Nucleus accumbens (tissue), 56 donors: ENCODE data around the gene CACNA1C.

Experiments used
- DNase-seq, 56 donors: peaks; one replicate each; lab custom pipeline; 2025; lab: John Stamatoyannopoulos, UW

CACNA1C gene

GRCh38 chr12:2052826-2053678, at the start of gene CACNA1C:
Gene CACNA1C, plus strand, starts transcription at chr12:2052987. Its CDS starts 576 bp downstream, at chr12:2053563.
- DNase-seq, result peak in 41 of 56 donors; percentile 14 to 74 (median 53)

GRCh38 chr12:2003676-2004112, 49.1 kb upstream of the CACNA1C start:
- peak in 2 of 56 donors; percentile 39 to 48 for DNase-seq

GRCh38 chr12:2004113-2004929, 48.5 kb upstream of the CACNA1C start, which contains the start of gene DCP1B:
Gene DCP1B, minus strand, starts transcription at chr12:2004457. Its CDS starts 26 bp downstream, at chr12:2004431.
- peak; percentile 70 to 99 (median 96) for DNase-seq

GRCh38 chr12:2008677-2009076, 44.1 kb upstream of the CACNA1C start:
- DNase-seq, result no peak

DNA sequence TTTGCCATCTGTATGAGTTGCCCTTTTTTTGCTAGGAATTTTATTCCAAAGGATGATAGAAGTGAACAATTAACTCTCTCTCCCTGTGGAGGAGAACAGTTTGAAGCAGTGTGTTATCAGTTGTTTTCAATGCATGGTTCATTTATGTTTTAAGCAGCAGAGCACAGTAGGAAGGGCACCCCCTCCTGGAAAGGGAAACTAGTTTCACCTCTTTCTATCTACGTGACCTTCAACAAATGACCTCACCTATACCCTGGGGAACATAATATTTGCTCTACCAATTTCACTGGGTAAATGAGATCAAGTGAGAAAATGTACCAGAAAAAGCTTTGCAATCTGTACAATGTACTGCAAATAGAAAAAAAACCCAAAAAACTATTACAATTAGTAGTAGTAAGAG, 43.2 kb upstream of the CACNA1C start:
- no peak for DNase-seq

DNA sequence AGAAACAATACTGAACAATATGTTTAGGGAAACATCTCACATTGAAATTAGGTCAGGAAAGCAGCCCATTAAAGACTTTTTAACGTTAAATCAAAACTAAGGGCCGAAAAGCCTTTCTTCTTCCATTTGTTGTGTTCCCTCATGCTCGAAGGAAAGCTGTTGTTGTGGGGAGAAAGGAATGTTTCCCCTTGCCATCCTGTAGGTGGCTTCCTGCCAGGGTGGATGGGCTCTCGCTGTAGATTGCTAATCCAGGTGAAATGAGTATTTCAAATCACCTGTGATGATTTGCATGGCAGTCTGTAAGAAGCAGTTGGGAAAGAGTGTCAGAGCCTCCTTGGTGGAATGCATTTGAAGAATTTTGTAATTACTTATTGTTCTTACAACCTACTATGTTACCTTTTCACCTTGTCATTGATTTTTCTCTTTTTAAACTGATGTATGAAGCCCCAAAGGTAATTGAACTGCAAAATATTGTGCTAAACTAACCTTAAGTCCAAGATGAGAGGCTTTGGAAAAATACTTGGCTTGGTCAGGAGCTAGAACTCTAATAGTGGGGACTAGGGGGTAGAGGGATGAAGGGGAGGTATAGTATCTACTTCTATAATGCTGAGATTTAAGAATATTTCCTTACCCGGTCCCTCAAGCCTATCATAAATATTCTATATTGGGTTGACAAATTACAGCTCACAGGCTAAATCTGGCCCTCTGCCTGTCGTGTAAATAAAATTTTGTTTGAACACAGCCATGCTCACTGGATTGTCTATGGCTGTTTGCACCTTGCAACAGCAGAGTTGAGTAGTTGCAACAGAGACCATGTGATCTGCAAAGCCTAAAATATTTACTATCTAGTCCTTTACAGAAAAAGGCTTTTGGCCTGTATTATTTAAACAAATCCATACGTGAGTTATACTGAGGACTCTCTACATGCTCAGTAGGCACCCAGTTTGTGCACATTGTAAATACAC, 40.9 kb upstream of the CACNA1C start:
- DNase-seq, result no peak

DNA sequence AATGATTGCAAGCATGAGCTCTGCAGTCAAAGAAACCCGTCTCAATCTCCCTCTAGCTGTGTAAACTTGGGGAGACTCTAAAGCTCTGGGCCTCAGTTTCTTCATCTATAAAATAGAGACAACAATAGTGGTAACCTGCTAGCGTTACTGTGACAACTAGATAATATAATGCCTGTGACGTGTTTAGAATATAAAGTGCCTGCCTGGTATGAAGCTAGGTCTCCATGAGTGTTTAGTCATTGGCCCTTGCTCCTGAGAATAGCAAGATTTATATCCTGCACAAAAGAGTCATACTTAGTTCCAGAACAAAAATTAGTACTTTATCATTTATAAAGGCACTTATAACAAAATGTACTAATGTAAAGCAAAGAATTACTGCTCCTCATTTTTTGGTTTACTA, 39.7 kb upstream of the CACNA1C start:
- DNase-seq, result no peak

DNA sequence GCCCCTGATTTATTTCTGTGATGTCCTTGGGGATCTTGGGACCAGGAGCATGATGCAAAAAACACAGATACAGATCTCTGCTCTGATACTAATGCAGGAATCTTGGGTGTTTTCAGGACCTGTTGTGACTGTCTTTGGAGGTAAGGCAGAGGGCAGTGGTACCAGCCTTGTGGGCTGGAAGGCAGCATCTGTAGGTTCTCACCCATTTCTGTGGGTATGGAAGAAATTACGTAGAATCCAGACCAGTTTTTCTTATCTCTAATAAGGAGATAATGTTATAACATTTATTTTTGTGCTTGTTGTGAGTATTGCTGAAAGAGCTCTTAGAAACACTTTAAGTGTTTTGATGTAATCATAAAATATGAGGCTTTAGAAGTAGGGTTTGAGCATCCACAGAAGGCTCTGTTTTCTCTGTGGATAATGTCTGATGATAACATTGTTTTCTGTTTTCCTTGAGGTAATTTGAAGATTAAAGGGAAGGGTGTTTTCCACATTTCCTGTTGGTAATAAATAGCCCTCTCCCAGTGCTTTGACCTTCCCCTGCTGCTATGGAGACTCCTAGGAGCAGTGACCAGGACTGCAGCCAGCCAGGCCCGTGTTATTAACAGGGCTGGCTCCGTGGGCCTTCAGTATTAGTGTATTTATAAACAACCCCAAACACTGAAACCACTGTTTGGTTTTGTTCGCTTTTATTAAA, 39.1 kb upstream of the CACNA1C start:
- peak in 13 of 56 donors; percentile 5 to 59 (median 39) for DNase-seq

DNA sequence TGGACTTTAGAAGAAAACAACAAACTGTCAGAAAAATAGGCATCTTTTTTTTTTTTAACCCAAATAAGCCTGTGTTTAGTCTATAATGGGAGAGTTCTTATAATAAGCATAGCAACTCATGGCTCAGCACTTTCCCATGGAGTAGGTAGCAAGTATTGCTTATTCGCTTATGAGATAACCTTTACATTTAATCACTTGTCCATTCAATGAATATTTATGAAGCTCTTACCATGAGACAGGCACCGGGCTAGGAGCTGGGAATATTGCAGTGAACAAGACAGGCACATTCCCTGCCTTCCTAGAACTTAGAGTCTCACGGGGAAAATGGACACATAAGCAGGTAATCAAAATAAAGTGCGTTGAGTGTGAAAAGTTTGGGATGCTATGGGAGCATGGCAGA, 38.6 kb upstream of the CACNA1C start:
- no peak for DNase-seq

GRCh38 chr12:2016862-2017545, 35.8 kb upstream of the CACNA1C start:
- no peak for DNase-seq

GRCh38 chr12:2017546-2018337, 35.0 kb upstream of the CACNA1C start:
- no peak for DNase-seq

DNA sequence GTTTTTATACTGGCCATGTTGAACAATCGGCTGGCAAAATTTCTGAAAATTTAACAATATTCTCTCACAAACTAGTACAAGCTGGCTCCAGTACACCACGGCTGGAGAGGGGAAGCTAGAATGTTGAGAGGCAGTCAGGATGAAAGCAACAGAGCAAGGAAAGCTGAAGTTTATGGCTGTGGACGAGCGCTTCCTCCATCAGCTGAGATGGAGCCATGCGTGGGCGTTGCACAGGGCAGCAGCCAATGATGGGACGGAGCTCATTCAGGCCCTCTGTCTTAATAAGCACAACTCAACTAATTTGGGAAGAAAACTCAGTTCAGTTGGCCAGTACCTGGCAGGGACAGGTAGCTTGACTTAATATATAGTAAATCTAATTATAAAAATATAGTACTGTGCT, 34.4 kb upstream of the CACNA1C start:
- no peak for DNase-seq

DNA sequence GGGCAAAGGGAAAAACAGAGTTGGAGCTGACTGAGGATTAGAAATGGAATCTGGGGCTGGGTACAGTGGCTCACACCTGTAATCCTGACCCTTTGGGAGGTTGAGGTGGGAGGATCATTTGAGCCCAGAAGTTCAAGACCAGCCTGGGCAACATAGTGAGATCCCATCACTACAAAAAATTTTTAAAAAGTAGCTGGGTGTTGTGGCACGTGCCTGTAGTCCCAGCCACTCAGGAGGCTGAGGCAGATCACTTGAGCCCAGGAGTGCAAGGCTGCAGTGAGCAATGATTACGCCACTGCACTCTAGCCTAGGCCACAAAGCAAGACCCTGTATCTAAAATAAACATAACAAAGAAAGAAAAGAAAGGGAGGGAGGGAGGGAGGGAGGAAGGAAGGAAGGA, 33.7 kb upstream of the CACNA1C start:
- DNase-seq, result no peak

- DNase-seq, result no peak
Observed at GRCh38 chr12:2020511-2020910, 32.3 kb upstream of the CACNA1C start.

DNA sequence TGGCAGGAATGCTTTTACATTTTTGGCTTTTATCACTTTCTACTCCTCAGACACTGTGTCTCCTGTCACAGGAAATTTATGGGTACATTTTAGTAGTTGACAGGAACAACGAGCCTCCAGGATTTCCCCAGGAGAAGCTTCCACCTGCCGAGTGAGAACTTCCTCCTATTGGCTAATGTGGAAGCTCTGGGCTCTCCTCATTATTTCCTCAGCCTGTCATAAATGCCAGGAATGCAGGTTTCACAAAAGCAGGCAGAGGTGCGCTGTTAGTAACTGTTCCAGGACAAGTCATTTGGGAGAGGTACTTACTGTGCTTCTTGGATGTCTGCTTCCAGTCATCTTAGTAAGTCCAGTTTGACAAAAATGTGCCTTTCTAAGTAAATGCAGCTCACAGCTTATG, 29.4 kb upstream of the CACNA1C start:
- no peak for DNase-seq

DNA sequence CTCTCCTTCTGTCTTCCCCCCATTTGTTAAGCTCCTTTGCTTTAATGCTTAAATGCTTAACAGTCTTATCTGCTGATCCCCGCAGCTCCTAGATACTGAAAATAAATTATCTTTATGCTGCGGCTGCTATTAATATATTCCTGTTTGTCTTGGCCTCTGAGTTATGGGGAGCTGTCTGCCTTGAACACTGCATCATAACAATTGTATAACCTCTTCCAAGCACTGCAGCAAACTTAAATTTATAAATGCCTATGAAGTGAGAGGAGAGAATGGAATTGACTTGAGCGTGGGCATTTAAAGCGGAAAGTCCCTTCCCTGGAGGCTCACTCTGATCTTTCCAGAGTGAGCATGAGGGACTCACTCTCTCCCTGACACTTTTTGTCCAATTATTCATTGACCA, 25.4 kb upstream of the CACNA1C start:
- no peak for DNase-seq

DNA sequence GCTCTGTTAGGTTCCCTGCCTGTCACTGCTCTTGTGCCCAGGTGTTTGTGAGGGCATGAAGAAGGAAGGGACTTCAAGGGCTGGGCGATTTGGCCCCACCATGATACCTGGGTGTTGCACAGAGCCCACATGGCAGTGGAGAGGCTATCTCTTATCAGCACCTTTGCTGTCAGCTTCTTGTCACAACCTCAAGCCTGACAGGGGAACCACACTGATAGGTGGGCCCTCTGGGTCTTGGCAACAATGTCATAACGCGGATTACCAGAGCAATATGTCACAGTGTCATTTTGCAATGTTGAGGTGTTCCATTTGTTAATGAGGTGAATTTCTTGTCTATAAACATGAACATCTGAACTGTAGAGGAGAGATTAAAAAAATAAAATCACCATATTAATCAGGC, 22.9 kb upstream of the CACNA1C start:
- no peak for DNase-seq

DNA sequence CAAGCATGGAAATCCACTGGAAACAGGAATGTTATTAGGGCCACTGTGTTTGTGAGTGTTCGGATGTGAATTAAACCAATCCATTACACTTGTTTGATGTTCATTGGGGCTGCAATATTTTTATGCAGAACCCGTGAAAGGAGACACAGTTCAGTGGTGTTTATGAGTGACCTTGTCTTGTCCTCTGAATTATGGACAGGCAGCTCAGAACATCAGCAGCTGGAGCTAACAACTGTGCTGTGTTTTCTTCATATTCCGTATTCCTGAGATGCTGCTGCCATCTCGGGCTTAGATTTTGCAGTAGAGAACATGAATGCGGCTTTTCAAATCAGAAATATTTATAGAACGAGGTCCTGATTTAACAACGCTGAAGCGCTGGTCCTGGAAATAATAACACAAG, 20.3 kb upstream of the CACNA1C start:
- DNase-seq, result peak in 2 of 56 donors; percentile 18 to 35
